Stimulated activated CD8-positive, alpha-beta memory T cell treated with anti-CD3 and anti-CD28 coated beads, Interleukin-12 subunit alpha, Interleukin-12 subunit beta, amount 100 ng/mL, for 4 hours (primary cell): ENCODE measurements around the gene ITSN1.
A peak's percentile ranks its signal among the peaks of the same experiment; 100 is the strongest.
"Not testable (repeated sequence)": the region's sequence is repeated elsewhere in the genome, so short reads cannot be mapped to it uniquely, and the experiment has no call there.

Experiments used
- DNase-seq: peaks from one replicate; pipeline ENCODE4 v3.0.0-alpha.2; 2020; ENCODE audit warnings: low read depth

The ITSN1 gene

DNA sequence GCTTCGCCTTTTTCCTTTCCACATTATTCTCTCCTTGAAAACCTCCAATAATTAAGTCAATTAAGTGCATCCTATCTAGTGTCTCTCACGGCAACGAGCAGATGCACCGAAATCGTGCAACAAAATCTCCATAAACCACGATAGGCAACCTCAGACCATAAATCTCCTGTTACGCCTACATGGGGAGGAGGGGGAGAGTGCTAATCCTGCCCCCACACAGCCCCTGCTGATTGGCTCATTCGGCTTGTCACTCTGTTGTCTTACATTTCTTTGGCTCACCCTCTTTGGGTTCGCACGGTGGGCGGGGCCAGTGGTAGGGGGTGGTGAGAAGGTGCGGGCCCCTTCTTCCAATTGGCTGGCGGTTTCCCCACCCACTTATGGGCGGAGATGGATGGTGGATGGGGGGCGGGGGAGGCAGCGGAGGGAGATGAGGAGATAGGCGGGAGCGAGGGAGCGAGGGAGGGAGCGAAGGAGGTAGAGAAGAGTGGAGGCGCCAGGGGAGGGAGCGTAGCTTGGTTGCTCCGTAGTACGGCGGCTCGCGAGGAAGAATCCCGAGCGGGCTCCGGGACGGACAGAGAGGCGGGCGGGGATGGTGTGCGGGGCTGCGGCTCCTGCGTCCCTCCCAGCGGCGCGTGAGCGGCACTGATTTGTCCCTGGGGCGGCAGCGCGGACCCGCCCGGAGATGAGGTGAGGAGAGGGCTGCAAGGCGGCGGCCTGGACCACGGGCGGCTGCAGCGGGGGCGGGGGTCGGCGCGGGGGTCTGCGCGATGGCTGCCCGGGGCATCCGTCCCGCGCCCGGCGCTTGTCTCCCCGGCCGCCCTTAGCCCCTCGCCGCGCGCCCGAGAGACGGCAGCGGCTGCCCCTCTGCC, at the start of gene ITSN1:
Gene ITSN1, plus strand, starts transcription at position 475 of the 869 bp plus-strand sequence. CDS start 76,328 bp downstream, outside the sequence.
- peak; percentile 99 for DNase-seq

DNA sequence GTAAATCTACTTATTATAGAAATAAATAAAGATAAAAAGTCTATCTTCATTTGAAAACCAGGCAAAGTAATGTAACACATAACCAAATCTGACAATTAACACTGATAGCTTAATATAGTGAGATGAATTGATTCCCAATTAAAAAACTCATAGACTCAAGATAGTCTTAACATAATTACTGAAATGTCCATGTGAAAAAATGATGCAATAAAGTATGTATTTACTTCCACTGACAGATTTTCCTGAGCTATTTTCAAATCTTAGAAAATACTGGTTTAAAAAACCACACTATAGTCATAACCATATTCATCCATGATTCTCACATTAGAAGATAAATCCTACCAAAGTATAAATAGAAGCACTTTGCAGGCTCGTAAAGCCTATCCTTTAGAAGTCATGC, 44.2 kb upstream of the ITSN1 start:
- DNase-seq = no peak

DNA sequence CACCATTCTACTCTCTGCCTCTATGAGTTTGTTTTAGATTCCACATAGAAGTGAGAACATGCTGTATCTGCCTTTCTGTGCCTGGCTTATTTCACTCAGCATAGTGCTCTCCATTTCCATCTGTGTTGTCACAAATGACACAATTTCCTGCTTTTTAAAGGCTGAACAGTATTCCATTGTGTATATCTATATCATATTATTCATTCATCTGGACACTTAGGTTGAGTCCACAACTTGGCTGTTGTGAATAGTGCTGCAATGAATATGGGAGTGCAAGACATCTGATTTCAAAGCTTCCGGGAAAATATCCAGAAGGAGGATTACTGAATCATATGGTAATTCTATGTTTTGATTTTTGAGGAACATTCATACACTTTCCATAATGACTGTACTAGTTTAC, 33.7 kb upstream of the ITSN1 start:
- DNase-seq = no peak

DNA sequence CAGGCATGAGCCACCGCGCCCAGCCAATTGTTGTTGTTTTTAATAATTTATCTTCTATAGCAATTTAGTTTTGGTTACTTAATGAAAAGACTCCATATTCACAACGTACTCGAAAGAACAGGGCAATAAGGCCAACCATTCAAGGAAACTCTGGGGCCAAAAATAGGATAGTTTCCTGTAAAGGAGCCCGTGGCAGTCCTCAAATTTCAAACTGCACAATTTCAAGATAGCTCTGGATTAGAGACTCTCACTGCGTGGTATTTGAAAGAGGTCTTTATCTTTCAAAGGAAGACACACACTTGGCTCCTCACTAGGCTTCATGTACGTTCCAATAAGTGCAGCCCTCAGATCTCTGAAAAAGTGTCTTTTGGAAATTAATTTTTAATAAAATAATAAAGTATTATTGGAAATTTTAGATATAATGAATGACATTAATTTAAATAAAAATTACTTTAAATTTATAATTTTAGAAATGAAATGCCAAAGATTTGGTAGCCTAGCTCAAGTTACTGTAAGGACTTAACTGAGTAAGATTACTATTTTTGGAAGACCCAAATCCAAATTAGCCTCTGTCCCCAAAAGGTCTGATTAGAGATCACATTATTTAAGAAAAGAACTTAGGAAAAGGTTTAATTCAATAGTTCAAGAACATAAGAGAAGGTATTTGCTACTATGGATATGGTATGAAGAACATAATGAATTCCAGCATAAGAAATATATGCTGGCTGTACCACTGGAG, 31.1 kb upstream of the ITSN1 start:
- no peak for DNase-seq

DNA sequence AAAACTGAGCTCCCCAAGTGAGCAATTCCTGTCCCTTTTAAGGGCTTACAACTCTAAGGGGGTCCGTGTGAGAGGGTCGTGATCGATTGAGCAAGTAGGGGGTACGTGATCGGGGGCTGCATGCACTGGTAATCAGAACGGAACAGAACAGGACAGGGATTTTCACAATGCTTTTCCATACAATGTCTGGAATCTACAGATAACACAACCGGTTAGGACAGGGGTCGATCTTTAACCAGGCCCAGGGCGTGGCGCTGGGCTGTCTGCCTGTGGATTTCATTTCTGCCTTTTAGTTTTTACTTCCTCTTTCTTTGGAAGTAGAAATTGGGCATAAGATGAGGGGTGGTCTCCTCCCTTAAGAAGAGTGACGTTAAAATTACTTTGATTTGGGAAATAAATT, 24.7 kb upstream of the ITSN1 start:
- not testable (repeated sequence) for DNase-seq

DNA sequence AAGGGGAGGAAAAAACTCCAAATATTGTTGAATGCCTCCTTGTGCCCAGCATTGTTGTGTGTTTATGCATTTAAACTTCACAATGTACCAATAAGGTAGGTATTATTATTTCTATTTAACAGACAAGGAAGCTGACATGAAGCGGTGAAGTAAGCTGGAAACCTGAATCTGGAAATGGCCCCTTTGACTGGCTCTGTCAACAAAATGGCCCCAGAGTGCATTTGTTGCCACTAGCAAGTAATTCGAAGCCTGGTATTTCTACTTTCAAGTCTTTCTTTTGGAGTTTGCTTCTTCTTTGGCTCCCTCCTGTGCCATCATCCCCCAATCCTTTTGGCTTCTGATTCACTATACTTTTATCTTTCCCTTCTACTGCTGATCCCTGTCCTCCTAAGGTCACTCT, 23.9 kb upstream of the ITSN1 start:
- DNase-seq = no peak

DNA sequence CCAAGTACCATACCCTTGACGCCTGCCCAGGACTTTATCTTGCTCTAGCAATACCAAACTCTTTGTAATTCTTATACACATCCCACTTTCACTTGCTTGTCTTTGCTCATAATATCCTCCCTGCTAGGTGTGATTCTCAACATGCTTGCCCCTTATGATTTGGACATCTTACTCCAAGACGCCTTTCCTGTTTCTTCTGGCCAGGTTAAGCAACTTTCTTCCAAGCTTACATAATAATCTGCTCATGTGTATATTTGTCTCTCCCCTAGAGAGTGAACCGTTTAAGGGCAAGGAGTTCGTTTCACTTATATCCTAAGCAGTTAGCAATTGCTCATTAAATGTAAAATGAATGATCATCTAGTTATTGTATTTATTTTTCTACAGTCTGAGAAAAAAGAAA, 22.6 kb upstream of the ITSN1 start:
- DNase-seq = no peak

DNA sequence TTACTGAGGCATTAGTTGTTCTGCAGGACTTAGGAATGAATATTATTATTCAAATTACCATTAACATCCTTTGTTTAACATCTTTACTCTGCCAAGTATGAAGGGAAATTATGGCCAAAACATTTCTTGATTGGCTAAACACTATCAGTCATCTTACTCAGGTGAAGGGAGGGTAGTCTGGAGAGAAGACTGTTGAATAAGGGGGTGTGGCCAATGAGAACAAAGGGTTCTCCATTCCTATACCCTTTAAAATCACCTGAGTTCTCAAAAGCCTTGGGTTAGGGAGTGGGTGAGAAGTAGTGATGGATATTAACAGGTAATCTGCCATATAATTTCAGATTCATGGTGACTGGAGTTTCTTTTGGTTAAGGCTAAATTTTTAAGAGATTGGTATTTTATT, 20.0 kb upstream of the ITSN1 start:
- DNase-seq = no peak

DNA sequence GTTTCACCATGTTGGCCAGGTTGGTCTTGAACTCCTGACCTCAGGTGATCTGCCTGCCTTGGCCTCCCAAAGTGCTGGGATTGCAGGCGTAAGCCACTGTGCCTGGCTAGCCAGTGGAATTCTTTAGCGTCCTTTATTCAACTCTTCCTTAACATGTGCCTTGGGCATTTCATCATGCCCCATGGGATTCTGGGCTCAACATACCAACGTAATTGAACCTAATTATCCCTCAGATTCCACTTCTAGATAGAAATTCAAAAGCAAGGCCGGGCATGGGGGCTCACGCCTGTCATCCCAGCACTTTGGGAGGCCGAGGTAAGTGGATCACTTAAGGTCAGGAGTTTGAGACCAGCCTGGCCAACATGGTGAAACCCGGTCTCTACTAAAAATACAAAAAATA, 16.1 kb upstream of the ITSN1 start:
- DNase-seq = not testable (repeated sequence)

DNA sequence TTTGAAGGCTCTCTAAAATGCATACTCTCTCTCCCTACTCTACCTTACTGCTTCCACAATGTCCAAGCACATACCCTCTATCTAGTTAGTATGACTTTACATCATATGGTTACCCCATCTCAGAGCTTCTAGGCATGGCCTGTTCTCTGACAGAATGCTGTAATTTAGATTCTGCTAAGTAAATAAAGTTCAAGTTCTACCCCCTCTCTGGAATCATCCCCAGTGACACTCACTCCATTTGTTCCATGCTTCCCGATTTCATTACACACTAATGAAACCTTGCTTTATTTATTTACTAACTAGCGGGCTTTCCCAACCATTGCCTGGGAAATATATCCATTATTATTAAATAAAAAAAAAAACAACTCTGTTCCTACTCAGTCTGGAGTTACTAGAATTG, 8.0 kb upstream of the ITSN1 start:
- no peak for DNase-seq

DNA sequence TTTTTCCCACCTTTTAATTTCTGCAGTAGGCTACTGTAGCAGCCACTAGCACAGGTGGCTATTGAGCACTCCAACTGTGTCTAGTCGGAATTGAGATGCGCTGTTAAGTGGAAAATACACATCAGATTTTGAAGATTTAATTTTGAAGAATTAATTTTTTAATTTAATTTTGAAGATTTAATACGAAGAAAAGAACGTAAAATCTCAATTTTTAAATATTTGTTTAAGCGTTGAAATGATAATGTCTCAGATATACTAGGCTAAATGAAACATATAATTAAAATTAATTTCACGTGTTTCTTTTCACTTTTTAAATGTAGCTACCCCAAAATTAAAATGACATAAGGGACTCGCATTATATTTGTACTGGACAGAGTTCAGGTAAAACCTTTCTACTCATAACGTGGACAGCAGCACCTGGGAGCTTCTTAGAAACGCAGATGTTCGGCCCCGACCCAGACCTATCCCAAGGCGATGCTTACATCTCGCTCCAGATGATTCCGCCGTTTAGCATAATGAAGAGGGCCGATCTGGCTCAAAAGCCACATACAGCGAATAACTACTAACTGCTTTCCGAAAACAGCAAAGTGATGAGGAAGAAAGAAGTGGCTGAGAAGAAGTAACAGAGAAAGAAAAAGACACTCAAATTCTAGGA, 1.5 kb upstream of the ITSN1 start:
- no peak for DNase-seq

DNA sequence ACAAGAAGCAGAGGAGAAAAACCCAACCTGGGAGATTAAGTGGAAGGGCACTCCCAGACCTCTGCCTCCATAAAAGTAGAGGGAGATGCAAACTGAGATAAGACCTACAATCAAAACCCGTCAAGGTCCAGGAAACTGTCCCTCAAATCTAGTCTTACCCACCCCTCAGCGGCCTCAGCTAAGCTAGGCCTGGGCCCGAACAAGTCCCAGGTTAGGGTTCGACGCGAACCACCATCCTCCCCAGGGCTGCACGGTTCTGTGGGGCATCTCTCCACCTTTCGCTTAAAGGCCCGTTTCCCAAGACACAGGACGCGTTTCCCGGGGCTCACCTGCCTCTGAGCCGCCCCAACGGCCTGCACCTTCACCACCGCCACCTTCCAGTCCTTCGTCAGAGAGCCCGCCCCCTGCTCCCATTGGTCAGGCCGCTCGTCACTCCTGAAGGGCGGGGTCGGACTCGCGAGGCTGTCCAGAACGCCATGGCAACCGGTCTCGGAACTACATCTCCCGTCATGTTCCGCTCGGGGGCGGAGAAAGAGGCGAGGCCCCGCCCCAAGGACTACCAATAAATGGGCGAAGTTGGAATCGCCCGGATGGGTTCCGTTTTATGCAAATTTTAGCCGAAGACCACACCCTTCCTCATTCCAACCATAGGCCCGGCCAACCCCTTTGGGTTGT, 812 bp upstream of the ITSN1 start, which contains the start of gene CRYZL1:
Gene CRYZL1, minus strand, starts transcription at position 390 of the 675 bp plus-strand sequence. CDS start 10,190 bp downstream, outside the sequence.
- DNase-seq = peak; percentile 99

DNA sequence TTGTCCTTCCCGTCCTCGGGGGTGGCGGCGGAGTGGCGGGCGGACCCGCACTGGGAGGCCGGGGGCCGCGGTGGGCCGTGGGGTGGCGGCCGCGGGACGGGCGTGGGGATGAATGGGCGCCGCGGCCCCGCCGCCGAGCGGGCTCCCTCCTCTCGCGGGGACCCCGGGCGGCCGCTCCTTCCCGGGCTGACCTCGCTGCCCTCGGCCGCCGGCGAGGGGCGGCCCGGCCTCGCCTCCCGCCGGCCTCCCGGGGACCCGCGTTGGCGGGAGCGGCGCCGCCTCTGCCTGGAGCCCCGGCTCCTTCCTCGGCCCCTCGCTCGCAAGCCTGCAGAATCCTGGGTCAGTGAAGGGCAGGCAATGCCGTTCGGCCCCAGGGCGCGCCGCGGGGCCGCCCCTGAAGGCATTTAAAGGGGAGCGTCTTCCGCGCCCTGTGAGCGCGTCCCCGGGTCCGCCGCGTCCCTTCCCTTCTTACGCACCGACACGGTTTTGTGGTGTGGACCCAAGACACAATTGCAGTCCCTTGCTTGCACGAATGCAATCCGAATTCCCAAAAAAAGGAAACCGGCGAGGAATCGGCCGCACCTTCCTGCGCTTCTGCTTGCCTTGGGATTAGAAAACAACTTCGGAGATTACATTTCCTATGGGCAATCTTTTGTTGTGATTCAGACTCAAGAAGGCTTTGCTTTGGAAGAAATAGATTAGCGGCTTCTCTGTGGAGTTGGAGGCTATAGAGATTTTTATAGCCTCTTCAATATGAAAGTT, 776 bp downstream of the ITSN1 start:
- DNase-seq = peak; percentile 4

DNA sequence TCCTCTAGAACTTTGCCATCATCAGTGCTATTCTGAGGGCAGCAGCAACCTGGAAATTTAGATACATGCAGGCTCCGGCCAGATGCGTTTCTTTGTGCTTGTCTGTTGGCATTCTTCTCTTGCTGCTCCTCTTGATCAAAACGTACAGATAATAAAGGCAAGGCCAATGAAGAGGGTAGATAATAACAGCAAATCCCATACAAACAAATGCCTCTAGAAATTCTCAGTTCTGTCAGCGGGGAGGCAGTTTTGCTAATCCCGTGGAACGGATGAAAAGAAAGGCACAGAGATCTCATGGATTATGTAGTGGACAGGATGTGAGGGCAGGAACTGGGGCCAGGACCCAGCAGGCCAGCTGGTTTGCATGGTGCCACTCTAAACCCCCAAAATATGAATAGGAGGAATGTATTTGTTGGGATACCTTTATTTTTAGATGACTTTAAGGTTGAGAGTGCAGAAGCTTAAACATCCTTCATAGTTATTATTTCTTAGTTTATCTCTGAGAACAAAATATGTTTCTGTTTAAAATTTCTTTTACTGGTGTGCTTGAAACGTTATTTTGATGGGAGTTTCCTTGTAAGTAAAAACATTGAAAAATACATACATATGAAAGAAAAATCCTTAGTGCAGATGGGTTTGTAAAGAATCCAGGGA, 1.5 kb downstream of the ITSN1 start:
- no peak for DNase-seq

DNA sequence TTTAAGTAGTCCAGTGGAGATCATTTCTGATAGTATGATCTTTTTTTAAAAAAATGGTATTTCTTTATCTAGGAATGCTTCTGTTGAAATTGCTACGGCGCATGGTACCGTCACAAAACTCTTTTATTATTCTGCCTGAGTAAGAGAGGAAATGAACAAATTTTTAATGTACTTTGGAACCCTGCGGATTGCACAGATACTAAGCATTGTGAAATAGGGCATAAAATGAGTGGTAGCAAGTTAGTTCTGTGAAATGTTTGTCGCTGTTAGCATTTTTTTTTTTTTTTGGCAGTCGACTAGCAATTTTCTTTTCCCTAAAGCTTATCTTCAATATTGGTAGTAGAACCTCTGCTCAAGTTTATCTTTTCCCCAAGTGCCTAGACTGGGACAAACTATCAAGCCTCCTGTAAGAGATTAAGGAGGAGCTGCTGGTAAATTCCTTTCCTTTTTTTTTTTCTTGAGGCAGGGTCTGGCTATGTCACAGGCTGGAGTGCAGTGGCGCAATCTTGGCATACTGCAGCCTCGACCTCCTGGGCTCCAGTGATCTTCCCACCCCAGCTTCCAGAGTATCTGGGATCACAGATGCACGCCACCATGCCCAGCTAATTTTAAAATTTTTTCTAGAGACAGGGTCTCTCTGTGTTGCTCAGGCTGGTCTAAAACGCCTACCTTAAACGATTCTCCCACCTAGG, 2.2 kb downstream of the ITSN1 start:
- DNase-seq = no peak

DNA sequence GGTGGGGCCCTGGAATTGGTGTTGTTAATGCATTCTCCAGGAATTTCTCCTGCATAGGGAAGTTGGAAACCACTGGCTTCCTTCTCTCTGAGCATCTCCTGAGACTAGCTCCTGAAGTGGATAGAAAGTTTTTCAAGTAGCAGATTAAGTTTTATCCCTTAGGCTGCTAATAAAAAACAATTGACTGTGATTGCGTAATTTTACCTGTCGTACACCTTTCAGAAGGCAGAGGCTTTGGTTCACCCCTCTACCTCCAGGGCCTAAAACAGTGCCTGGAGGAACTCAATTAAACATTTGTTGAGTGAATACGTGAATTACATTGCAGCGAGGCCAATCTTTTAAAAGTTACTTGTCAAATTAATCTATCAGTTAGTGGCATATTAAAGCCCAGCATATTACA, 3.4 kb downstream of the ITSN1 start:
- no peak for DNase-seq

DNA sequence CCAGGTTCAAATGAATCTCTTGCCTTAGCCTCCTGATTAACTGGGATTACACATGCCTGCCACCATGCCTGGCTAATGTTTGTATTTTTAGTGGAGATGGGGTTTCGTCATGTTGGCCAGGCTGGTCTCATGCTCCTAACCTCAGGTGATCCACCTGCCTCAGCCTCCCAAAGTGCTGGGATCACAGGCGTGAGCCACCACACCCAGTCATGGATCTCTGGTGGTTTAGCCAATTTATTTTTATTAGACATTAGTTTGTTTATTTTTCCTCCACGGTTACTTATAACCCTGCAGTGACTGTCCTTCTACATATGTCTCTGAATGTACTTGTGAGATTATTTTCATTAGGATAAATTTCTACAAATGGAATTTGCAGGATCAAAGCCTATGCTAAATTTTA, 5.3 kb downstream of the ITSN1 start:
- no peak for DNase-seq

DNA sequence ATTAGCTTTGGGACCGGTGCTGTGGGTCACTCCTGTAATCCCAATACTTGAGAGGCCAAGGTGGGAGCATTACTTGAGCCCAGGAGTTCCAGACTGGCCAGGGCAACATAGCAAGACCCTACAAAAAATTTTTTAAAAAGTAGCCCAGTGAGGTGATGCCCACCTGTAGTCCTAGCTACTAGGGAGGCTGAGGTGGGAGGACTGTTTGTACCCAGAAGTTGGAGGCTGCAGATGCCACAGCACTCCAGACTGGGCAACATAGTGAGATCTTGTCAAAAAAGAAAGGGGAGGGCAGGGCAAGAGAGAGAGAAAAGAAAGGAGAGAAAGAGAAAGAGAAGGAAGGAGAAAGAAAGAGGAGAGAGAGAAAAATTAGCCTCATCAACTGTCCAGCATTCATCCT, 6.3 kb downstream of the ITSN1 start:
- no peak for DNase-seq

DNA sequence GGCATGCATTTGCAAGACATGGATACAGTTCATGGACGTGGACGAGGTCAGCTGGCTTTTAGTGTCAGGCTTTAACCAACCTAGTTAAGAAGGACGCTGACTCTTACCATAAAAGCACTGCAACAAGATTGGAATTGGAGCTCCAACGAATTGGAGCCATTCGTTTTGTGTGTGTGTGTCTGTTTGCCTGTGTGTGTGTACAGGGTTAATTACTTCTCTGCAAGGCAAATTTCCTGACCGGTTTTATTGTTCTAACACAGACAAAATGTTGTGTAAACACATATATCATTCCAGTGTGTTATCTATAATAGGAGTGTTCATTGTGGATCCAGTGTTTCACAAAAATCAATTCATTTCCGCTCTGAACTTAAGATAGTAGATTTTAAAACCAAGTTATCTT, 7.9 kb downstream of the ITSN1 start:
- no peak for DNase-seq

DNA sequence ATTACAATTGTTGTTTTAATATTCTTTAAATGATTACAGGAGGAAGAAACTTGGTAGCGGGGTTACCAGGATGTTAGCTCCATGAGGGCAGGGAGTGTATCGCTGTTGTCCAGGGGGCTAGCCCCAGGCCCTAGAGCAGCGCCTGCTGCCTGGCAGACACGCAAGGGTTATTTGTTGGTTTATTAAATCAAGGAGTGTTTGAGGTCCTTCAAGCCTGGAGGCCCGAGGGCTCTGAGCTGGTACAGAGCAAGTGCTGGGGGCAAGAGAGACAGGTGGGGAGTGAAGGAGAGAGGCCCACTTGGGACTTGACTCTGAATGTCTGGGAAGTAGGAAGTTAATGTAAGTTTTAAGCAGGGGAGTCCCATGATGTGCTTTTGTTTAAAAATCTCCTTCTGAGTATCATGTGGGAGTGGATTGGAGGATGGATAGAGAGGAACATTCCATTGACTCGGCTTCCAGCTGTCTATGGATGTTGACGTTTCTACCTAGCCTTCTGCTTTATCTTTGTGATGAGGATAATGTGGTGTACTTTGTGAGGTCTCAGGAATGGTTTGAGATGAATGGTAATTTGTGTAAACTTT, 8.7 kb downstream of the ITSN1 start:
- DNase-seq = no peak
